Esophagus (tissue), 2 donors: Measurements from ENCODE around the gene TNPO3. TPM values are rescaled to one million over a fixed set of nuclear protein-coding genes. Genes with fewer than 3 reads are reported as not detected.

Source experiments
- H3K27ac ChIP-seq, 2 donors: one replicate each; pipeline ENCODE4 v1.5.1; 2013; ENCODE audit warnings: low read depth in 2 of 2, mild to moderate bottlenecking in 2 of 2, inconsistent platforms in 1 of 2, low read length in 1 of 2, moderate library complexity in 1 of 2
- H3K27me3 ChIP-seq, 2 donors: one replicate each; pipeline ENCODE4 v1.6.1; 2013; ENCODE audit warnings: low read length in 2 of 2, control low read depth in 1 of 2, mild to moderate bottlenecking in 1 of 2; ENCODE audit not compliant: insufficient read depth in 2 of 2, control insufficient read depth in 1 of 2
- H3K36me3 ChIP-seq, 2 donors: one replicate each; pipeline ENCODE4 v1.6.1; 2013; ENCODE audit warnings: low read length in 1 of 2; ENCODE audit not compliant: control insufficient read depth in 2 of 2, insufficient read depth in 2 of 2
- H3K4me1 ChIP-seq, 2 donors: one replicate each; pipeline ENCODE4 v1.6.1; 2013; ENCODE audit warnings: low read length in 1 of 2; ENCODE audit not compliant: control insufficient read depth in 2 of 2, insufficient read depth in 2 of 2
- H3K4me3 ChIP-seq, 2 donors: one replicate each; pipeline ENCODE4 v1.5.1; 2013; ENCODE audit warnings: low read length in 2 of 2, mild to moderate bottlenecking in 2 of 2, low read depth in 1 of 2, moderate library complexity in 1 of 2
- H3K9me3 ChIP-seq, 2 donors: one replicate each; pipeline ENCODE4 v1.6.1; 2013; ENCODE audit warnings: mild to moderate bottlenecking in 2 of 2, low read depth in 1 of 2, low read length in 1 of 2, moderate library complexity in 1 of 2; ENCODE audit not compliant: control insufficient read depth in 2 of 2, insufficient read depth in 1 of 2
- WGBS, 2 donors: extraction: QIAGEN DNeasy Blood & Tissue Kit; methylation state at CpG; one replicate each; pipeline ENCODE4 v1.1.7; 2013; 5-methylcytosine and 5-hydroxymethylcytosine counted together
- polyA plus RNA-seq, 2 donors: library from polyadenylated mRNA; stranded (reverse); fragments of 200-250 nt; gene quantifications; one replicate each; pipeline ENCODE4 v1.2.3, GENCODE V29; 2013
- donor health status: healthy with polysubstance abuse.
- donor health status: Bipolar disorder and iron deficiency.

TNPO3 gene
- polyA plus RNA-seq, 2 donors: 11.6 to 19.9 TPM

DNA sequence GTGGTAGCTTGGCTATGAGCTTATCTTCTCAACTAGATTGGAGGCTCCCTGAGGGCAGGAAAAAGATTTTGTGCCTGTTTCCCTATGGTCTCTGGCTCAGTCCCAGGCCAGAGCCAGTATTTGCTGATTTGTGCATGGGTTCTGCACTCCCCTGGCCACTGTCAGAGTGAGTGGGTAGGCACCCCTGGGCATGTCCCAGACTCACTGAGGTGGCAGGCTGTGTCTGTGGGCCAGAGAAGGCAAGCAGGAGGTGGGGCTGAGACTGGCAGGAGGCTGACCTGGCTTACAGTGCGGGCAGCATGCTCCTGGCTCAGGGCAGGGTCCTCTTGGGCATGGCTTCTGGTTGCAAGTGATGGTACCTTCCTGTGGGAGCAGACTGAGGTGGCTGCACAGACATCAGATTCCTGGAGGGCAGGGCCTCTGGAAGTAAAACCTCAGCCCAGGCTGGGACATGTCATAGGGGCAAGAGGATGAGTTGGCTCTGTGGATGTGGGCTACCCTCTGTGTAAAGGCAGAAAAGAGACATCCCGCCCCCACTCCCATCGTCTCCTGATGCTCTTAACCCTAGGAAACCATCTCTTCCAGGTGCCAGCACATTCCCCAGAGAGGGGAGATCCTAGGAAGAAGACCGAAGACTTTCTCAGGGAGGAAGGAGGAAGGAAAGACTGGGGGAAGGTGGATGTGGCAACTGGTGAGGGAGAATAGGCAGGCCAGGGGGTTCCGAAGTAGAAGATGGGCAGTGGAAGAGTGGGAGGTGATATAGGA is 148.7 kb downstream of the TNPO3 start:
- H3K27ac ChIP-seq: no peak overlapping the region
- no peaks in the 10 kb centered on the region for H3K9me3 ChIP-seq
- H3K27me3 ChIP-seq: peaks cover 0 to 4% of the 10 kb centered on the region in 2 donors
- WGBS, 2 donors: 85 to 93% methylated on average over 5 of the region's 5 CpGs
- no peak overlapping the region for H3K4me3 ChIP-seq
- H3K4me1 ChIP-seq: peaks cover 12% of the 10 kb centered on the region in 2 donors
- H3K36me3 ChIP-seq: no peaks in the 10 kb centered on the region

GRCh38 chr7:128904381-128905197 is 150.3 kb downstream of the TNPO3 start:
- H3K27ac ChIP-seq: no peak overlapping the region
- no peaks in the 10 kb centered on the region for H3K9me3 ChIP-seq
- H3K27me3 ChIP-seq: peaks cover 0 to 4% of the 10 kb centered on the region in 2 donors
- no peaks in the 10 kb centered on the region for H3K36me3 ChIP-seq
- peaks cover 2 to 7% of the 10 kb centered on the region in 2 donors for H3K4me1 ChIP-seq
- 35 to 38% methylated on average over 8 of the region's 8 CpGs for WGBS, 2 donors
- no peak overlapping the region for H3K4me3 ChIP-seq

Other genes starting within 250 kb of the TNPO3 start
- gene FLNC, start 224.7 kb downstream of the TNPO3 start, polyA plus RNA-seq: 1 to 10 TPM; 3.1 to 7.7 TPM
- 100 to 1,000 TPM; 260 to 273 TPM for gene ATP6V1F, start 192.3 kb downstream of the TNPO3 start, polyA plus RNA-seq
- 1 to 10 TPM; 1.4 to 5.5 TPM for gene KCP, start 144.4 kb downstream of the TNPO3 start, polyA plus RNA-seq
- gene IRF5, start 117.2 kb downstream of the TNPO3 start, polyA plus RNA-seq: 10 to 100 TPM; 10.6 to 14.5 TPM
- gene TSPAN33, start 89.6 kb upstream of the TNPO3 start, polyA plus RNA-seq: 1 to 10 TPM; 1.8 to 3.8 TPM
- gene SMO, start 133.5 kb upstream of the TNPO3 start, polyA plus RNA-seq: 10 to 100 TPM in 1 of 2 donors, 1 to 10 TPM in 1; 9.5 to 10.8 TPM
- 1 to 10 TPM; 3.8 to 5.5 TPM for gene AHCYL2, start 169.9 kb upstream of the TNPO3 start, polyA plus RNA-seq